Stimulated activated naive CD8-positive, alpha-beta T cell treated with anti-CD3 and anti-CD28 coated beads, Interleukin-15, Interleukin-2, amounts not matched to agents 100 U/mL and 50 U/mL, for 24 hours (primary cell): Measurements from ENCODE around the gene KIF16B.

ENCODE experiments used
- ATAC-seq: fragments of 150-1000 bp; cut with Tn5 transposase; one replicate; pipeline ENCODE4 v1.10.0; 2021
- DNase-seq: peaks from one replicate; pipeline ENCODE4 v3.0.0; 2021

The KIF16B gene

DNA sequence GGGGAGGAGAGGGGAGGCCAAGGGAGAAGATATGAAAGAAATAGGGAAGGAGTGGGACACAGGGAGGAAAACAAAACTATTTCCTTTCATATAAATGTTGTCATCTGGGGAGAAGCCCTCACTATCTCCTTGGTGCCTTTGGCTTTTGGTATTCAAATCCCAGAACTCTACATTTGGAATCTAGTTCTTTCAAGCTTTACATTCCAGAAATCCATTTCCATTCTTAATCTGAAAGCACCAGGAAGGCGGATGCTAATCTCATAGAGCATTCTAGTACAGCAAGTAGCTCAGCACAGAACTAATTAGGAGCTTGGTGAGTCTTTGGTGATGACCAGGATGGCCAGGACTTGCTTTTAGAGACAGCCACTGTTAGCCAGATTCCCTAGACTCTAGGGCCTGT is 177.9 kb downstream of the KIF16B start:
- ATAC-seq: no peak
- DNase-seq: no peak

DNA sequence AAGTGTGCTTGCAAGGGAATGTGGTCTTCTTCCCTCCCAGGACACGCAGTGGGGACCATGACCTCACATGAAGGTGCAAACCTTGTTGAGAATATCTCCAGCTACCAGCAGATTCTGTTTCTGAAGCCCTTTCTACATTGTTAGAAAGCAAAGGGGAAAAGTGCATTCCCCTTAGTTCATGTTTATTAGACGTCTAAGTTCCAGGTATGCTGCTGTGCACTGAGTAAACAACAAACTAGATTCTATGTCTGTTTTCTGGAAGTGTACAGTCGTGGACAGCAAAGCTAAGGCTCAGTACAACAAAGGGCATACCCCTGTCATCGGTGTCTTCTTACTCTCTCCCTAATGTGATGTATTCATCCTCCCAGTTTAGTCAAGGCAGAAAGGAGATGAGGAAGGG is 178.5 kb downstream of the KIF16B start:
- no peak for ATAC-seq
- DNase-seq: no peak

DNA sequence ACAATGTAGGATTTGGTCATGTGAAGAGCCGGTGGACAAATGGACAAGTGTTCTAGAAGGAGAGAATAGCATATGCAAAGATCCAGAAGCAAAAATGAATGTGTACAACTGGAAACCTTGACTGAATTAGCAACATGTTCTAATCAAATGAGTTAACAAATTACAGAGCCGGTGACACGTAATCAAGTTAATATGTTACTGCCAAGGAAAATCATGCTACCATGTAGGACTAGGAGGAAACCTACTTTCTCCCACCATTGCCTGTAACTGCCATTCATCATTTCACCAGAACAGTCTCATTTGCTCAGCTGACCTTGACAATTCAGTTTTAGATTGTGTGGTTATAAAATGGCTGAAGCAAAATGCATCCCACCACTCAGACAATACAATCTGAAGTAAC is 179.4 kb downstream of the KIF16B start:
- no peak for DNase-seq
- no peak for ATAC-seq

DNA sequence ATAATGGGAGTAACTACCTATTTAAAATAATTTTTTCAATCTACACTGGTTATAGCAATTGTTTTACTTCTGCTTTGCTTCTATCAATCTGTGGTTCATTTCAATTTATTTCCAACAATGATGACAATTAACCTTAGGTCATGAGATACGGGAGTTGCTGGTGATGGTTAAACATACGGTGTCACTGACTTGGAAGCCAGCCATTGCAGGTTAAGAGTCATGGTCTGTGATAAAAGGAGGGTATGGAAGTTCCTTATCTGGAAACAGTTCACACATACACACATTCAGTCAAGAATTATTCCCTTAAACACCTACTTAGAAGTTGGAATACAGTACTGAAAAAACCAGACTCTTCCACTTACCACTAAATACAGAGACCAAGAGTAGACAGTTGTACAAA is 180.0 kb downstream of the KIF16B start:
- no peak for DNase-seq
- ATAC-seq: no peak

DNA sequence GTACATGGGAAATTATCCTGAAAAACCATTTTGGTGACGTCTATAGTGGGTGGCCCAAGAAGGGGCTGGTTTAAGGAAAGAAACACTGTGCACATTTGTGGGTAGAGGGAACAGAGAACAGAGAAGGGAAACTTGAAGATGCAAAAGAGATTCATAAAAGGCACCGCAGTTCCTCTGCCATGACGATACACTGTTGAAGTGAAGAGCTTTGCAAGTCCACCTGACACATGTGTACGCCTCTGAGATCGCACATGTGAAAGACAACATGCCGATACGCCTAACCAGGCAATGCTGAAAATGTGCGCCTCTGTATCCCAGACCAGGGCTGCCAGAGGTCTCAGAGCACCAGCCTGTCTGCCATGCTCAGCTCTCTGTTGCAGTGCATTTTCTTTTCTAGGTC is 180.9 kb downstream of the KIF16B start:
- DNase-seq (no peak), ATAC-seq (no peak)

- DNase-seq (no peak), ATAC-seq (no peak)
These were observed 182.3 kb downstream of the KIF16B start for GRCh38 chr20:16390991-16391390.

DNA sequence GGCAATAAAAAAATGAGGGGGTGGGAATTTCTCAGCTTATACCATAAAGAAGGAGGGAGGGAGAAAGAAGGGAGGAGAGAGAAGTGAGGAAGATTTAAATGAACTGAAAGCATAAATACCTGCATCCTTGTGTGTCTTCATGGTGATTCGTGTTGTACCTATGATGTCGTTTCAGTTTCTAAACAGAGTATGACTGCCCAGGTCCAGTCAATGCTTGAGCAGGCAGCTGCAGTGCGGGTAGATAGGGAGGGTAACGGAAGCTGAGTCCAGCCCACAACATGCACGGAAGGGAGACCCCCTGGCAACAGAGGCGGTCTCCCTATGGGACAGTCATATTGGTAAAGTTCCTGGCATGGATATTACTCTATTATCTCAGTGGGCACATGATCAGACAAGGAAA is 184.5 kb downstream of the KIF16B start:
- no peak for DNase-seq
- ATAC-seq: no peak

DNA sequence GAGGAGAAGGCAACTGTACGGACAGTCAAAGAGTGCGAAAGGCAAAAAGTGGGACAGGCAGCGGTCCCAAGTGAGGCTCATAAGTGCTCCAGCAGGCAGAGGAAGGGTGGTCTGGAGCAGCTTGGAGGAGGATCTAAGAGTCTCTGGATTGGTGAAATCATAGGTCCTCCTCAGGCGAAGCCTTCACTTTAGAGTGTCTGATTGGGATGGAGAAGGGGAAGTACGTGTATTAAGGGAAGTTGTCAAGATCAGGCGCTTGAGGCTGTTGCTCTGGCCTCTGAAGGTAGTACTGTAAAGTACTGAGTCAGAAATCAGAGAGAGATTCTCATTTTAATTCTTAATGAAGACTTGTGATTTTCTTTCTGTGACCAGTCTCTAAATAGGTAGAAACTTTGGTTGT is 185.6 kb downstream of the KIF16B start:
- ATAC-seq: no peak
- no peak for DNase-seq

DNA sequence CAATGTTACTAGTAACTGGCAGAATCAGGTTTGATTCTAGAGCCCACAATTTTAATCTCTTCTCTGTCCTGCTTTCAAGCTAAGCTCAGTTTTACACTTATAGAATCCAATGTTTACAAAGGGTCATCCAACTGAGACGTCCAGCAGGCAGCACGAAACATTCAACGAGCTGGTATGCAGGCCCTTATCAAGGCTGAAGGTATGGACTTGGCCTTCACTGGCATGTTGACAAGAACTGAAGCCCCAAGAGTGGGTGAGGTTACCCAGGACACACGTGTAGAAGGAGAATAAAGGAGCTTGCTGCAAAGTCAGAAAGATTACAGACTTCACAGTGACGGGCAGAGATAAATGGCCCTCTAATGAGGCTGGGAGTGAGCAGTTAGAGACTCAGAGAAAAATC is 187.4 kb downstream of the KIF16B start:
- DNase-seq (no peak), ATAC-seq (no peak)

GRCh38 chr20:16385462-16385861 is 187.8 kb downstream of the KIF16B start:
- DNase-seq: no peak
- ATAC-seq: no peak

GRCh38 chr20:16381444-16381843 is 191.8 kb downstream of the KIF16B start:
- ATAC-seq (no peak), DNase-seq (no peak)

- ATAC-seq: no peak
- no peak for DNase-seq
These were observed 194.4 kb downstream of the KIF16B start for GRCh38 chr20:16378712-16379370.

- no peak for ATAC-seq
- no peak for DNase-seq
These were observed 195.1 kb downstream of the KIF16B start for GRCh38 chr20:16378122-16378521.

DNA sequence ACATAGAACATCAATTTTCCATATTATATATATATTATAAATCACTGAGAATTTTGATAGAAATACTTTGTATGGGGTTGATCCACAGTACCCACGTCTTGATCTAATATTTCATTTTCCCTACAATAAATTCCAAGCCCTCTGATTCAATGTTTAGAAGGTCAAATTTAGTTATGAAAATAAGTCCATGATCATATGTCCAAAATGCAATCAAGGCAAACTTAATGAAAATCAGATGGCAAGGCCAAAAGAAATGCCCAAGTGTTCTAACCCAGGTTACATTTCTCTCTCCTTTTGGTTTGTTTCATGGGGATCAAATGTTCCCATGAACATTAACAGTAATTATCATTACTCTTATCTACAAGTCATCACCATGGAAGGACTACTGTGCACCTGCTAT is 203.8 kb downstream of the KIF16B start:
- DNase-seq (no peak), ATAC-seq (no peak)

- DNase-seq: no peak
- ATAC-seq: no peak
These were observed 204.5 kb downstream of the KIF16B start for GRCh38 chr20:16368645-16369292.

DNA sequence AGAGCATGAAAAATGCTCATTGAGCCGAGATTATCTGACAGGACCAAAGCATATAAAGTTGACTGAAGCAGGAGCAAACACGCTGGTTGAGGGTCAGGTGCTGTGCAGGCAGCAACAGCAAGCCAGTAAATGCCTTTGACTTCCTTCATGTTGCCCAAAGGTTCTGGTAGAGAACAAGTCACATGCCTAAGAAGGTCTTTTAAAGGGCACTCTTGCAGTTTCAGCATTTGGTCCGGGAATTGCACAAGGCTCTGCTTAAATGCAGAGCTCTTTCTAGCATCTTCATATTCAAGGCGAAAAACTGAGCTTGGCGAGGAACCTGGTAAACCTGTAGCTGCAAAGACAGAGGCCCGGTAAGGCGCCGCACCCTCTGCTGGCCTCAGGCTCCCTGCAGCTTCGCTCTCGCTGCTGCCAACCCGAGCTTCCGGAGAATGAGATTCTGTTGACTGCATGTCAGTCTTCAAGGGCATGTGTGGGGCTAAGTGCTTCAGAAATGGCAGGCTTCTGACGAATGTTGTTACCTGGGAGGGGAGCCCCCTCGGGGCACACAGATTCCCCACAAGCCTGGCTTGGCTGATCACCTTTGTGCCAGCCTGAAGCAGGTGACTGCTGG is 205.2 kb downstream of the KIF16B start:
- ATAC-seq: no peak
- no peak for DNase-seq

GRCh38 chr20:16366529-16366928 is 206.7 kb downstream of the KIF16B start:
- ATAC-seq (no peak), DNase-seq (no peak)

DNA sequence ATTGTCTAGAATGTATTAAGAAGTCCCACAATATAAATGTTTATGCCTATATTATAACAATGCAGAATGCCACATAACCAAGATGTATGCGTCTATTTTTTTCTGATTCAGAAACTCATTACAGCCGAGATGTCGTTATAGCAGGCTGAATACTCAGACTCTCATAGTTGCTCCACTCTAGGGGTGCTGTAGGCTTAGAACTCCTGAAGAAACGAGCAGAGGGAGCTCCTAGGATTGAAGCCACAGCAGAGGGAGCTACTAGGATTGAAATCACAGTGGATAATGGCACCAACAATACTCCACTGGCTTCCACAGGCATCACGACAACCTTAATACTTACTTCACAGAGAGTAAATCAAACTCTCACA is 208.9 kb downstream of the KIF16B start:
- ATAC-seq (no peak), DNase-seq (no peak)

- ATAC-seq (no peak), DNase-seq (no peak)
These were observed 209.5 kb downstream of the KIF16B start for GRCh38 chr20:16363506-16364319.

- no peak for ATAC-seq
- no peak for DNase-seq
These were observed 210.6 kb downstream of the KIF16B start for GRCh38 chr20:16362642-16363041.

GRCh38 chr20:16360668-16361067 is 212.6 kb downstream of the KIF16B start:
- ATAC-seq (no peak), DNase-seq (no peak)

DNA sequence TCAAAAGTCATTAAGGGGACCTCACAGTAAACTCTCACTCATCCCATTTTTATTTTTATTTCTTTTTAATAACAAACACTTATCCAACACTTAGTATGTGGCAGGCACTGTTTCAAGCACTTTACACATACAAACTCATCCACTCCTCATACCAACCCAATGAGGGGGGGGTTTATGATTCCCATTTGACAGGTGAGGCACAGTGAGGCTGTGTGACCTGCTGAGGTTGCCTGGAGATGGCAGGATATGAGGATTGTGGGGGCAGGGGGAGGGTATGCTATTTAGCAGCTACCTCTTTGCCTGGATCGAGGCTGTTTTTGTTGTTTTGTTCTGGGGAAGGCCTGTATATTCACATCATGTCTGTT is 219.8 kb downstream of the KIF16B start:
- ATAC-seq (no peak), DNase-seq (no peak)

- no peak for DNase-seq
- ATAC-seq: no peak
These were observed 220.4 kb downstream of the KIF16B start for GRCh38 chr20:16352751-16353416.
